IPS-18a (cell line): ENCODE data around the gene PHYKPL.
"Not testable (repeated sequence)": the region's sequence is repeated elsewhere in the genome, so short reads cannot be mapped to it uniquely, and the experiment has no call there.

Source experiments
- H3K27ac ChIP-seq: one replicate; pipeline ENCODE4 v1.5.1; 2013; ENCODE audit warnings: low read length
- H3K27me3 ChIP-seq: one replicate; pipeline ENCODE4 v1.6.1; 2013; ENCODE audit warnings: mild to moderate bottlenecking, low read length; ENCODE audit not compliant: control insufficient read depth, insufficient read depth
- H3K36me3 ChIP-seq: one replicate; pipeline ENCODE4 v1.6.1; 2013; ENCODE audit warnings: low read depth, low read length; ENCODE audit not compliant: control insufficient read depth
- H3K4me1 ChIP-seq: one replicate; pipeline ENCODE4 v1.6.1; 2013; ENCODE audit warnings: low read depth, low read length; ENCODE audit not compliant: control insufficient read depth
- H3K4me3 ChIP-seq: one replicate; pipeline ENCODE4 v1.5.1; 2013; ENCODE audit warnings: low read length
- H3K9ac ChIP-seq: one replicate; pipeline ENCODE4 v1.6.1; 2013; ENCODE audit warnings: mild to moderate bottlenecking, low read length, moderate library complexity
- H3K9me3 ChIP-seq: one replicate; pipeline ENCODE4 v1.6.1; 2013; ENCODE audit warnings: low read depth, low read length; ENCODE audit not compliant: control insufficient read depth

PHYKPL gene

GRCh38 chr5:178261666-178262600, 29.3 kb upstream of the PHYKPL start:
- no peaks in the 10 kb centered on the region for H3K36me3 ChIP-seq
- H3K27ac ChIP-seq: no peak overlapping the region
- H3K9me3 ChIP-seq: no peaks in the 10 kb centered on the region
- H3K27me3 ChIP-seq: no peaks in the 10 kb centered on the region
- no peak overlapping the region for H3K9ac ChIP-seq
- no peaks in the 10 kb centered on the region for H3K4me1 ChIP-seq
- no peak overlapping the region for H3K4me3 ChIP-seq

DNA sequence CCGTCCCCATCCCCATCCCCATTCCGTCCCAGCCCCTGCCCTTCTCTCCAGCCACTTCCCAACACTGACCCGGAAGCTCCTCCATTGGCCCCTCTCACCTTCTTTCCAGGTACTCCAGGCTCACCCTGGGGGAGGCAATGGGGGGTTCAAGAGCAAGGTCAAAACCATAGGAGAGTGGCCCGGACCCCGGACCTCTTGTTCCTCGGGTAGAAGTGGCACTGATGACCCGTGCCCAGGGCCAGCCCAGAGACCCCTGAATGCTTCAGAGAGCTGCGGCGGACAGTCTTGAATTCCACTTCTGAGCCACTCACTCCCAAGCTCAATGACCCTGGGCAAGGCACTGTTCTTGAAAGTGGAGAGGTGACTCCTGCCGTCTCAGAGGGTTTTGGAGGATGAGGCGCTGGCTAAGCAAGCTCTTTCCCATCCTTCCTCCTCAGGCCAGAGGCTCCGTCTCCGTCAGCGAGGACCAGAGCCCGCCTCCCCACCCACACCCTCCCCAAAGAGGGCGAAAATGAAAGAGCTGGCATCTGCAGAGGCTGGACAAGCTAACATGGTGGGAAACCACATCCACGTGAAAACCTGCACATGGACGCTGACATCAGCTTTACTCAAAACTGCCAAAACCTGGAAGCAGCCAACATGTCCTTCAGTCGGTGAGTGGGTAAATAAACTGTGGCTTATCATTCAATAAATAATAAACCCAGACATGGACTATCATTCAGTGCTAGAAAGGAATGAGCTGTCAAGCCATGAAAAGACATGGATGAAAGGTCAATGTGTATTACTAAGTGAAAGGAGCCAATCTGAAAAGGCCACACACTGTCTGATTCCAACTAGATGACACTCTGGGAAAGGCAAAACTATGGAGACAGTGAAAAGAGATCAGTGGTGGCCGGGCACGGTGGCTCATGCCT, 27.3 kb upstream of the PHYKPL start:
- no peak overlapping the region for H3K27ac ChIP-seq
- H3K27me3 ChIP-seq: no peaks in the 10 kb centered on the region
- H3K36me3 ChIP-seq: no peaks in the 10 kb centered on the region
- no peaks in the 10 kb centered on the region for H3K4me1 ChIP-seq
- no peaks in the 10 kb centered on the region for H3K9me3 ChIP-seq
- no peak overlapping the region for H3K9ac ChIP-seq
- no peak overlapping the region for H3K4me3 ChIP-seq

DNA sequence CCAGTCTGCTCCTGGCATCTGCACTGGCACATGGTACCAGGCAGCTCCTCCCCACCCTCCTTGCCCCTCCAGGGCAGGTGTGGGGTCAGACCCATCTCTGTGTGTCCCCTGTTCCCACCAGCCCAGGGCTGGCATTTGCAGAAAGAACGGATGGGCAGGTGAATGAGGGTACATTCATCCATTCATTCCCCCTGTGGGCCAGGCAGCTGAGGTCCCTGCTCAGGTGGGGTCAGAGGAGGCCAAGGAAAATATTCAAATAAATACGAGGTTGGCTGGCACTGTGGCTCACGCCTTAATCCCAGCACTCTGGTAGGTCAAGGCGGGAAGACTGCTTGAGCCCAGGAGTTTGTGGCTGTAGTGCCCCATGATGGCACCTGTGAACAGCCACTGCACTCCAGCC, 25.0 kb upstream of the PHYKPL start:
- Histone ChIP-seq H3K9ac (no peak overlapping the region), H3K27ac (no peak overlapping the region), H3K27me3 (no peaks in the 10 kb centered on the region), H3K4me3 (no peak overlapping the region), H3K9me3 (no peaks in the 10 kb centered on the region), H3K36me3 (no peaks in the 10 kb centered on the region), H3K4me1 (no peaks in the 10 kb centered on the region)

GRCh38 chr5:178256746-178257145, 24.1 kb upstream of the PHYKPL start:
- no peaks in the 10 kb centered on the region for H3K4me1 ChIP-seq
- H3K4me3 ChIP-seq: no peak overlapping the region
- no peak overlapping the region for H3K27ac ChIP-seq
- no peaks in the 10 kb centered on the region for H3K27me3 ChIP-seq
- no peak overlapping the region for H3K9ac ChIP-seq
- H3K9me3 ChIP-seq: no peaks in the 10 kb centered on the region
- no peaks in the 10 kb centered on the region for H3K36me3 ChIP-seq

DNA sequence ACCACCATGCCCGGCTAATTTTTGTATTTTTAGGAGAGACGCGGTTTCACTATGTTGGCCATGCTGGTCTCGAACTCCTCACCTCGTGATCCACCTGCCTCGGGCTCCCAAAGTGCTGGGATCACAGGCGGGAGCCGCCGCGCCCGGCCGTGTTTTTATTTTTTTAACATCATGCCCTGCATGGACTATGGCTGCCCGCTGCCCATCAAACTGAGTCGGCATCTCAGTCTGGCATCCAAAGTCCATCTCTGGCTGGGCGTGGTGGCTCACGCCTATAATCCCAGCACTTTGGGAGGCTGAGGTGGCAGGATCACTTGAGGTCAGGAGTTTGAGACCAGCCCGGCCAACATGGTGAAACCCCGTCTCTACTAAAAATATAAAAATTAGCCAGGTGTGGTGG, 21.0 kb upstream of the PHYKPL start:
- not testable (repeated sequence) for H3K36me3 ChIP-seq, H3K4me3 ChIP-seq, H3K9ac ChIP-seq, H3K27ac ChIP-seq, H3K27me3 ChIP-seq, H3K9me3 ChIP-seq, H3K4me1 ChIP-seq

DNA sequence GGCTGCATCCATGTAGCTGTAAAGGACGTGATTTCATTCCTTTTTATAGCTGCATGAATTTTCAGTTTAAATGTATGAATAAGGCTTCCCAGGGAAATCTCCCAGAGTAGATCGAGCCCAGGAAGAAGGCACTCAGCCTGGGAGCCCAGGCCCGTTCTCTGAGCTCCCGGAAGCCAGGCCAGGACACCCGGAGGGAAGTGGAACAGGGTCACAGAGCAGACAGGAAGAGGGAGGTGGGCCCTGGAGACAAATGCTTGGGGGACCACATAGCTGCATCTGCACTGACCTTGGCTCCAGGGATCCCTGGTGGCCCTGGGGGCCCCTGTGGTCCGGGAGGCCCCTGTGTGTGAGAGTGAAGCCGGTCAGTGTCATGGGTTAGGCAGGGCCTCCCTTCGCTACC, 19.7 kb upstream of the PHYKPL start:
- Histone ChIP-seq H3K9me3 (no peaks in the 10 kb centered on the region), H3K4me1 (no peaks in the 10 kb centered on the region), H3K27me3 (no peaks in the 10 kb centered on the region), H3K36me3 (no peaks in the 10 kb centered on the region), H3K9ac (no peak overlapping the region), H3K4me3 (no peak overlapping the region), H3K27ac (no peak overlapping the region)

DNA sequence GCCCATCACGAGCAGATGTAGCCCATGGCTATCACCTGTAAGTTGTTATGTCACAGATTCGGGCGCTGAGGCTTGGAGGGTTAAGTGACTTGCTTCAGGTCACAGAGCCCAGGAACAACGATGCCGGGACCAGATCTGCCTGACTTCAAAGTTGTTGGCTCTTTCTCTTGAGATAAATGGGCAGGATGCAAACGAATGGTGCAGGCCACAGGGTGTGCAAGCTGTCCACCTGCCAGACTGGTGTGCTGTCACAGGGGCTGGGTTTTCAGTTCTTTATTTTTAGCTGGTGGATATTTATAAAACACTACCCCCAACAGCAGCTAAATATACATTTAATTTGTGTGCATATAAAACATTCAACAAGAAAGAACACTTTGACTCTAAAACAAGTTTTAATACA, 17.7 kb upstream of the PHYKPL start:
- Histone ChIP-seq H3K9ac (no peak overlapping the region), H3K4me3 (no peak overlapping the region), H3K27ac (no peak overlapping the region), H3K4me1 (no peaks in the 10 kb centered on the region), H3K36me3 (no peaks in the 10 kb centered on the region), H3K27me3 (no peaks in the 10 kb centered on the region), H3K9me3 (no peaks in the 10 kb centered on the region)

- Histone ChIP-seq H3K27me3 (no peaks in the 10 kb centered on the region), H3K9ac (no peak overlapping the region)
Measured at GRCh38 chr5:178249191-178249989, 16.8 kb upstream of the PHYKPL start.

DNA sequence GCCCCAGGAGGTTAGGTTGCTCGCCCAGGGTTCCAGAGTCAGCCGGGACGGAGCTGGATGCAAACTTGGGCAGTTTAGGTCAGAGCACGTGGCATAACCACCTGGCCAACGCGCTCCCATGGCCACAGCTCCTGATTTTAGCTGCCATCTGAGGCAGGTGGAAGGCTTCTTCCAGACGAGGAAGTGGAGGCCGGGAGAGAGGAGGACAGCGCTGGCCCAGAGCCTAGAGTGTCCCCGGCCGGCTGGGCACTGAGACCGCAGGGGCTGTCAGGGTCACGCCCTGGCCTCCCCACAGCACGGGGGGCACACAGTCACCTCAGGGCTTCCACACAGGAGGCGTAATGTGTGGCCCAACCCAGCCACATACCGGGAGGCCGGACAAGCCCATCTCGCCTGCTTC, 16.1 kb upstream of the PHYKPL start:
- no peak overlapping the region for H3K9ac ChIP-seq
- no peaks in the 10 kb centered on the region for H3K36me3 ChIP-seq
- H3K4me3 ChIP-seq: no peak overlapping the region
- H3K27me3 ChIP-seq: no peaks in the 10 kb centered on the region
- H3K27ac ChIP-seq: no peak overlapping the region
- no peaks in the 10 kb centered on the region for H3K4me1 ChIP-seq
- no peaks in the 10 kb centered on the region for H3K9me3 ChIP-seq

More at GRCh38 chr5:178249191-178249989, 16.8 kb upstream of the PHYKPL start:
- H3K36me3 ChIP-seq: no peaks in the 10 kb centered on the region
- H3K27ac ChIP-seq: no peak overlapping the region
- no peak overlapping the region for H3K4me3 ChIP-seq
- no peaks in the 10 kb centered on the region for H3K4me1 ChIP-seq
- H3K9me3 ChIP-seq: no peaks in the 10 kb centered on the region

- no peak overlapping the region for H3K27ac ChIP-seq
- H3K4me1 ChIP-seq: no peaks in the 10 kb centered on the region
- no peaks in the 10 kb centered on the region for H3K36me3 ChIP-seq
- H3K9ac ChIP-seq: no peak overlapping the region
- no peaks in the 10 kb centered on the region for H3K27me3 ChIP-seq
- H3K9me3 ChIP-seq: no peaks in the 10 kb centered on the region
- H3K4me3 ChIP-seq: no peak overlapping the region
Measured at GRCh38 chr5:178247481-178248456, 15.2 kb upstream of the PHYKPL start.
